HCT116 (cell line): Measurements from ENCODE around the gene RASA4. TPM values are rescaled to one million over a fixed set of nuclear protein-coding genes. Genes with fewer than 3 reads are reported as not detected.
"Not testable (repeated sequence)": the region's sequence is repeated elsewhere in the genome, so short reads cannot be mapped to it uniquely, and the experiment has no call there.

Experiments
- ATAC-seq: fragments of 200-7000 bp; cut with Tn5 transposase; 2 replicates; pipeline ENCODE4 v1.9.1; 2020; ENCODE audit warnings: mild to moderate bottlenecking, moderate library complexity
- BruUV-seq: library from RNA; stranded (reverse); fragments of 400-500 nt; replicated peaks from 2 replicates; lab custom pipeline; 2021; lab: Mats Ljungman, UMichigan
- CTCF ChIA-PET: fragments of 300-600 bp; sonication (Branson Sonifier 250); formaldehyde crosslinking; loops from one replicate; lab custom pipeline; 2021; ENCODE audit warnings: antibody characterized with exemption; lab: Charles Lee
- POLR2A ChIA-PET: fragments of 300-600, 350-600 bp; sonication (Branson Sonifier 250); formaldehyde crosslinking; loops from one replicate; lab custom pipeline; 2021; ENCODE audit warnings: antibody characterized with exemption; lab: Charles Lee
- RAD21 ChIA-PET, 2 experiments: fragments of 300-600 bp; sonication (Branson Sonifier 250); formaldehyde crosslinking; loops; one replicate each; lab custom pipeline; 2023; ENCODE audit warnings: low total read pairs in 2 of 2; ENCODE audit not compliant: uncharacterized antibody in 2 of 2, unreplicated experiment in 2 of 2, low non-redundant PET in 1 of 2; lab: Charles Lee
- DNase-seq: peaks from one replicate; pipeline ENCODE4 v3.0.0-alpha.2; 2010; ENCODE audit warnings: low read depth, low spot score
- H2AFZ ChIP-seq: fragments of 200-600 bp; shearing (Covaris generic), sonication (generic); 2 replicates; pipeline ENCODE4 v1.6.1; 2017; ENCODE audit warnings: low read depth, mixed run types, mixed read lengths, antibody characterized with exemption, low read length; ENCODE audit not compliant: poor library complexity, severe bottlenecking
- H3K27ac ChIP-seq: 2 replicates; pipeline ENCODE4 v1.5.1; 2012; ENCODE audit warnings: low read depth, low read length
- H3K27me3 ChIP-seq: fragments of 200-600 bp; sonication (generic); 2 replicates; pipeline ENCODE4 v1.6.1; 2016; ENCODE audit warnings: mixed run types, low read length, mixed read lengths; ENCODE audit not compliant: insufficient read depth
- H3K36me3 ChIP-seq, 2 experiments: fragments of 200-500 bp in 1 of 2; fragments of 200-600 bp in 1 of 2; sonication (Bioruptor generic) in 1 of 2; sonication (generic) in 1 of 2; 2 replicates each; pipeline versions ENCODE4 v1.5.1 to v1.6.1; 2014 to 2016; ENCODE audit warnings: low read length in 2 of 2, inconsistent platforms in 1 of 2, mixed read lengths in 1 of 2, mixed run types in 1 of 2; ENCODE audit not compliant: insufficient read depth in 2 of 2, control insufficient read depth in 1 of 2
- H3K4me1 ChIP-seq, 2 experiments: fragments of 200-600 bp in 1 of 2; sonication (generic) in 1 of 2; 2 replicates each; pipeline versions ENCODE4 v1.5.1 to v1.6.1; 2012 to 2017; ENCODE audit warnings: low read length in 2 of 2, inconsistent platforms in 1 of 2, mild to moderate bottlenecking in 1 of 2, mixed read lengths in 1 of 2, mixed run types in 1 of 2, moderate library complexity in 1 of 2; ENCODE audit not compliant: insufficient read depth in 2 of 2, control insufficient read depth in 1 of 2
- H3K4me2 ChIP-seq: fragments of 200-600 bp; sonication (generic); 2 replicates; pipeline ENCODE4 v1.6.1; 2017; ENCODE audit warnings: mixed run types, low read length, mixed read lengths
- H3K4me3 ChIP-seq, 2 experiments: fragments of 200-600 bp in 1 of 2; sonication (generic) in 1 of 2; replicated peaks in 1 of 2; 2 replicates each; pipeline ENCODE4 v1.5.1; 2011 to 2016; ENCODE audit warnings: low read length in 2 of 2, control low read depth in 1 of 2, low read depth in 1 of 2, mild to moderate bottlenecking in 1 of 2, mixed read lengths in 1 of 2, mixed run types in 1 of 2
- H3K79me2 ChIP-seq: fragments of 200-600 bp; sonication (generic); 2 replicates; pipeline ENCODE4 v1.6.1; 2017; ENCODE audit warnings: mild to moderate bottlenecking, mixed run types, low read length, moderate library complexity, mixed read lengths; ENCODE audit not compliant: insufficient read depth
- H3K9ac ChIP-seq: fragments of 200-600 bp; sonication (generic); 2 replicates; pipeline ENCODE4 v1.6.1; 2016; ENCODE audit warnings: low read length, mixed read lengths
- H3K9me2 ChIP-seq: fragments of 200-600 bp; sonication (generic), shearing (Covaris generic); 2 replicates; pipeline ENCODE4 v1.6.1; 2017; ENCODE audit warnings: mixed run types, mild to moderate bottlenecking, moderate library complexity; ENCODE audit not compliant: insufficient read depth
- H3K9me3 ChIP-seq, 2 experiments: fragments of 200-500 bp in 1 of 2; fragments of 200-600 bp in 1 of 2; sonication (Bioruptor generic) in 1 of 2; sonication (generic) in 1 of 2; 2 replicates each; pipeline ENCODE4 v1.6.1; 2014 to 2017; ENCODE audit warnings: low read length in 2 of 2, mixed read lengths in 2 of 2, inconsistent platforms in 1 of 2, low read depth in 1 of 2, mild to moderate bottlenecking in 1 of 2, mixed run types in 1 of 2, moderate library complexity in 1 of 2; ENCODE audit not compliant: control insufficient read depth in 1 of 2, insufficient read depth in 1 of 2
- H4K20me1 ChIP-seq: fragments of 200-600 bp; sonication (generic), shearing (Covaris generic); 2 replicates; pipeline ENCODE4 v1.6.1; 2017; ENCODE audit warnings: mixed run types, mild to moderate bottlenecking, moderate library complexity; ENCODE audit not compliant: insufficient read depth
- intact Hi-C: fragments of 100-400 bp; cut with micrococcal nuclease; formaldehyde crosslinking; loops from 2 replicates; pipeline ENCODE4 v1.10.0; 2022
- total RNA-seq: library from RNA; stranded (reverse); gene quantifications from one replicate; pipeline ENCODE4 v1.2.1, GENCODE V29; 2021; ENCODE audit not compliant: unreplicated experiment

RASA4 gene
- total RNA-seq, 1 experiment from 2014 or later: 18.3 TPM

DNA sequence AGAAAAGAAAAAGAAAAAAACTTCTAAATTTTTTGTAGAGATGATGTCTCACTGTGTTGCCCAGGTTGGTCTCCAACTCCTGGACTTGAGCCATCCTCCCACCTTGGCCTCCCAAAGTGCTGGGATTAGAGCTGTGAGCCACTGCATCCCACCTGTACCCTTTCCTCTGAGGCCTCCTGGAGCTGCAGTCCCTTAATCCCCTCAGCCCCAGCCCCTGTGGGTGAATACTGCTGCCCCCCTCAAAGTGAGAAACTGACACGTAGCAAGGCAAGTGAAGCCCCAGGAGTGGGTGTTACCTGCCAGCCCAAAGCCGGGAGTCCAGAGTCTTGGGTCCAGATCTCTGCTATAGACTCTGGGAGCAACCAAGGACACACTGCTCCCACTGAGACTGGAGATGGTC lies 91.8 kb downstream of the RASA4 start:
- H3K27ac ChIP-seq, H2AFZ ChIP-seq, CTCF ChIA-PET, RAD21 ChIA-PET, H3K9me3 ChIP-seq, H3K27me3 ChIP-seq, H3K4me1 ChIP-seq, H3K9me2 ChIP-seq, BruUV-seq, H3K4me3 ChIP-seq, H3K4me2 ChIP-seq, H3K9ac ChIP-seq, H4K20me1 ChIP-seq, DNase-seq, H3K79me2 ChIP-seq, H3K36me3 ChIP-seq, POLR2A ChIA-PET, intact Hi-C loops: not testable (repeated sequence)
- ATAC-seq: peak; percentile 21; the same call in 1 of the 2 replicates

Other genes with a start within 250 kb of the RASA4 start
- 23.0 TPM for gene PRKRIP1, start 220.4 kb downstream of the RASA4 start, total RNA-seq
- 13.2 TPM for gene ORAI2, start 183.2 kb downstream of the RASA4 start, total RNA-seq
- 14.9 TPM for gene ALKBH4, start 151.9 kb downstream of the RASA4 start, total RNA-seq
- 39.5 TPM for gene LRWD1, start 151.8 kb downstream of the RASA4 start, total RNA-seq
- 54.9 TPM for gene POLR2J, start 137.8 kb downstream of the RASA4 start, total RNA-seq
- 6.0 TPM for gene RASA4B, start 99.0 kb downstream of the RASA4 start, total RNA-seq
- gene UPK3BL2, start 73.1 kb downstream of the RASA4 start, total RNA-seq: 7.0 TPM
- not detected for gene SPDYE2, start 65.5 kb downstream of the RASA4 start, total RNA-seq
- 14.0 TPM for gene POLR2J3, start 44.2 kb downstream of the RASA4 start, total RNA-seq
- gene UPK3BL1, start 26.0 kb upstream of the RASA4 start, total RNA-seq: 7.1 TPM
- not detected for gene SPDYE2B, start 33.6 kb upstream of the RASA4 start, total RNA-seq
- gene POLR2J2, start 54.9 kb upstream of the RASA4 start, total RNA-seq: 6.2 TPM
- 8.0 TPM for gene FAM185A, start 132.2 kb upstream of the RASA4 start, total RNA-seq